Activated CD8-positive, alpha-beta memory T cell treated with anti-CD3 and anti-CD28 coated beads, Interleukin-2, amount 50 U/mL, for 24 hours (primary cell): ENCODE measurements around the gene PXDC1.

ENCODE experiments used
- DNase-seq: peaks from one replicate; pipeline ENCODE4 v3.0.0-alpha.2; 2020; ENCODE audit errors: extremely low read depth

Gene PXDC1

DNA sequence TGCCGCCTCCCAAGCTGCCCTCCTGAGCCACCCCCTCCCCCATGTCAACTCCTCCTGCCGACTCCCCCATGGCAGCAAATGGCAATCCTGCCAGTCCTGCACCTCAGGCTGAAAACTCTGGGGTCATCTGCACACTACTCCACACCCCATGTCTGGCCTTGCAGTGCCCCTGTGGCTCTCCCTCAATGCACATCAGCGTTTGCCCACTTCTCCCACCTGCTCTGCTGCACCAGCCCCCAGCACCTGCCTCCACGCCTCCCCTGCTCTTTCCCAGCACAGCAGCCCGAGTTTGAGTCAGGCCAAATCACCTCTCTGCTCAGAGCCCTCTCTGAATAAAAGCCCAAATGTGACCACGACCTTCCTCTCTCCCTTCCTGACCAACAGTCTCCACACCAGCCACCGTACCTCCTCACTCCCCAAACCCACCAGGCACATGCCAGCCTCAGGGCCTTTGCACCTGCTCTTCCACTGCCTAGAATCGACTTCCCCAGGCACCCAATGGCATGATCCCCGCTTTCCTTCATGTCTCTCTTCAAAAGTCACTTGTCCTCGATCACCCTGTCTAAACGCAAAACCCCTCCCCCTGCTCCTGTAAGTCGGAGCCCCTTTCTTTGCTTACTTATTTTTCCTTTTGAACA lies 4.3 kb downstream of the PXDC1 start:
- DNase-seq = no peak

DNA sequence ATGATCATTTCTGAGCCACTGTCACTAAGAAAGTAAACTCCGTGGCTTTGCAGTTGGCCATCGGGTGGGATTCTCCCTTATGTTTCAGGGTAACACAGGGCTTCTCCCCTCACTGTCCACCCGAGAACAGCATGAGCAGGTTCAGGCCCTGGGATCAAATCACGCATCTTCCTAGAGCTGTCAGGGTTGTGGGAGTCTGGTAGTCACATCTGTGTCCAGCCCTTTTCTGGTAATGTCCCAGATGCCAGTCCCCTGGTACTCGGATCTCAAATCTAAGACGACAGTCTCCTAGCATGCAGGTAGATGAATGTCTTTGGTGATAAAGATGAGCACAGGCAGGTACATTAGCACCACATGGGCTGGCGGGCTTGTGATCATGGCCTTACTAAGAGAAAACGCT lies 4.8 kb downstream of the PXDC1 start:
- DNase-seq = no peak

DNA sequence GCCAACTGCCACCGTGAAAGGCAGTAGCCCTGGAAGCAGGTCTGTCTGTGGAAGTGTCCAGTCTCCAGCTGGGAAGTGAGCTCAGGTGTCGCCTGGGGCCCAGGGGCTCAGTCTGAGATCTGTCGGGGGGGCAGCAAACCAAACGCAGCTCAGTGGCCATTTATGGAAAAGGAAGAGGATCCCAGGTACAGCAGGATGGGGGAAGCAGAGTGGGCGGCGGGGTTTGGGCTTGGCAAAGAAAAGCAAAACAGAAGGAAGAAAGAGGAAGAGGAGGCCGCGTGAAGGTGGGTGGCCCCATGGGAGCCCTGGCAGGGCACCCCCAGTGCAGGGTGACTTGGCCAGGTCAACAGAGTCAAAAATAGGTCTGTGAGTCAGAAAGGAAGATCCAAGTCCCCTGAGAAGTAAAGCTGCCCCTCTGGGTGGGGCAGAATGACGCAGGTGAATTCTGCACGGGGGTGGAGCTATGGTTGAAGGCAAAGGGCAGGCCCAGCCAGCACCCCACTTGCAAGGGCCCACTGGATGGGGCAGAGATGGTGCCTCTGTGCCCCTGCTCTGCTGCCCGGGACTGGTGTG lies 5.3 kb downstream of the PXDC1 start:
- DNase-seq = no peak

DNA sequence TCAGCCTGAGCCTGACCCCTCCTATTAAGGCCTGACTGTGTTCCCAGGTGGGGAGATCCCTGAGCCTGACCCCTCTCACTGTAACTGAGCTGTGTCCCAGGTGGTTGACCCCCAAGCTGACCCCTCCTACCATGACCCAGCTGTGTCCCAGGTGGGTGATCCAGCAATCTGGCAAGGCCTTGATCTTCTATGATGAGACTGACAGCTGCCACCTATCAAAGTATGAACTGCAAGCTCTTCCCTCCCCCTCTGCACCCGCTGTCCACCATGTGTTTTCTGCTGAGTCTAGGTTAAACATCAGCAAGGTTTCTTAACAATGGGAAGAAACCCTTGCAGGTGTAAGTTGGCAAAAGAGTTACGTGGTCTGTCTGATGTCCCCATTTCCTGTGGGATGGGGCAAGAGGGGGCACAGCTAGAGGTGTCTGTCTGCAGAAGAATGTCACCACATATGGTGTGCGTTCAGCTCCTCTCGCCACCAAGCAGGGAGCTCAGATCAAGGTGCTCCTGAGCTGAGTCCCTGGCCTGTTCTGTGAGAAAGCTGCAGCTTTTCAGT lies 5.9 kb downstream of the PXDC1 start:
- DNase-seq = no peak

DNA sequence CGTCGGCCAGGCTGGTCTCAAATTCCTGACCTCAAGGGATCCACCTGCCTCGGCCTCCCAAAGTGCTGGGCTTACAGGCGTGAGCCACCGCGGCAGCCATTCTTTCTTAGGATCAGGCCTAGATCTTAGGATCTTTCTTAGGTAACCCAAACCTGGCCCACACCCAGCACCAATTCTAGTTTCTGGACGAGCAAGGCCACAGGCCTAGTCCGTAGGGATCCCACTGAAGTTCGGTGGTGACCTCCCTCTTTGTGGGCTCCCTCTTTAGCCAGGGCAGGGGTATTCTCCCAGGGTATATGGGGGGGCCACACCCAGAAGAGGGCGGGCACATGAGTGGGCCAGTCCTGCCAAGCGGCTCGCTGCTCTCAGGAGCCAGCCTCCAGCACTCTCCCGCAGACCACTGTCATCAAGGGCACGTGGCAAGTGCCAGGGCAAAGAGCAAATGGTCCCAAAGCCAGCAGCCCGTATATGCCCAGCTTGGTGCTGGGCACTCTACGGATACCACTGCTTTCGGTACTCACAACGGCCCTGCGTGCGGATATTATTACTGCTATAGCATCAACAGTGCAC lies 6.5 kb downstream of the PXDC1 start:
- DNase-seq = no peak

DNA sequence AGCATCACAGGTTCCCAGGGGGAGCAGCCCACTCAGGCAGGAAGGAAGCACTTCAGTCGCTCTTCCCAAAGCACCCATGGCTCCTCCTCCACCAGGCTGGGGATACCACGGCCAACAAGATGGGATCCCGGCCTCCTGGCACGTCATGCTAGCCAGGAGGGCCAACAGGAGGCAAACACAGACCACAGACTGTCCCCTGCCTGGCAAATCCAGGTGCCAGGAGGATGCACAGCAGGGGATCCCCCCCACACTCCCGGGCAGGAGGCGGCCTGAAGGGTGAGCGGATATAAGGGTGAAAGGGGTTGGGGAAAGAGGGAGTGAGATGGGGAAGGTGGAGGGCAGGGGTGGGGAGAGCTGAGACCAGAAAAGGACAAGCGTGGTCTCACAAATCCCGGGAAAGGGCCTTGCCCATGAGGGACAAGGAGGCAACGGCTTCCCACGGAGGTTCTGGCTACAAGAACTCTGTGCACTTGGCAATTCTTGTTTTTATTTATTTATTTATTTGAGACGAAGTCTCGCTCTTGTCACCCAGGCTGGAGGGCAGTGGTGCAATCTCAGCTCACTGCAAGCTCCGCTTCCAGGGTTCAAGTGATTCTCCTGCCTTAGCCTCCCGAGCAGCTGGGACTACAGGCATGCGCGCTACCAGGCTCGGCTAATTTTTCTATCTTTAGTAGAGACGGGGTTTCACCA lies 7.2 kb downstream of the PXDC1 start:
- no peak for DNase-seq

DNA sequence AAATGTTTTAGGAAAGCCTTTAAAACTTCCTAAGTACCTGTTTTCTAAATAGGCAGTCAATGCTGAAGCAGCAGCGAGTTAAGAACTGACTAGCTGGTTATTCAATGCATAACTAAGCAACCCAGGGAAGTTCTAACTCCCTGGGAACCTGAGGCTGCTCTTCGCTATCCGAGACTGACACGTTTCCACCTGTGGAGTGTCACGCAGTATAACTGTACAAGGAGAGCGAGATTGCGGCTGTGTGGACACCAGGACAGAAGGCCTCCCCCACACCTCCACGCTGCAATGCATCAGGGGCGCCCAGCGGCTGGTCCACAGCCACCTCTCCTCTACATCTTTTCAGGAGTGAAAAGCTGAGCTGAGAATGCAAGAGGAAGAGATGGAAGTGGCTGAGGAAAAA lies 8.0 kb downstream of the PXDC1 start:
- DNase-seq = no peak

DNA sequence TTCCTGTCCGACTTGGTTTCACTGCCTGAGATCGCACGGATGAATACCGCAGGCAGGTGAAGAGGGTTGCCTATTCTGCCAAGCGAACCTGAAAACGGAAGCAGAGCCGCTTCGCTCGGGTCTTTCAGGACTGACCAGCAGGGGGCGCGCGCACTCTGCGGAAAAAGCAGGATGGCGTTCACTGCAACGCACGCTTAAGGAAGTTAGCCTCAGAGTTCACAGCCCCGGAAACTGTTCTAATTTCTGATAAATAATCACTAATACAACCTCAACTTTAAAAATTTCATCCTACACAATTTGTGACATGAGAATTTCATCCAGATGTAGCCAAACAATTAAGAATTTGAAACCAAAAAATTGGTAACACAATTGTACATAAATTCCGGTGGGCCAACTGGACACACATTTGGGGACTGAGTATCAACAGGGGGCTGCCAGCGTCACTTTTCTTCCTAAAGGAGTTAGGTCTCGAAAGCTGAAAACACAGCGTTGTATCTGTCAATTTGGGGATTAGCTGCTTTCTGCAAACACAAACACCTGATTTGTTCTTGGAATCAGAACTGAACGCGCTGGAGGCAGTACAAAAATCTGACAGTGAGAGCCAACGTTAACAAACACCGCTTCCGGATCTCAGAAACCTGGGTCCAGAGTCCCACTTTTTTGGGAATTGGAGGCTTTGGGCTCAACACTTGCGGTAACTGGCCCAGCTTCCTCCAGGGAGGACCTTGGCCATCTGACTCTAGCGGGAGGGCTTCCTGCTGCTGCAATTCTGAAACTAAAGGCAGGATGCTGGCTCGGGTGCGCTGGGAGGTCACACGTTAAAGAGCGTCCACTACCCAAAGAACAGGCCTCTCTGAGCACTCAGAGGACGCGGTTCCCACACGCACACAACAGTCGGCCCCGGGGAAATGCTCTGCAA lies 8.8 kb downstream of the PXDC1 start:
- peak; percentile 77 for DNase-seq

DNA sequence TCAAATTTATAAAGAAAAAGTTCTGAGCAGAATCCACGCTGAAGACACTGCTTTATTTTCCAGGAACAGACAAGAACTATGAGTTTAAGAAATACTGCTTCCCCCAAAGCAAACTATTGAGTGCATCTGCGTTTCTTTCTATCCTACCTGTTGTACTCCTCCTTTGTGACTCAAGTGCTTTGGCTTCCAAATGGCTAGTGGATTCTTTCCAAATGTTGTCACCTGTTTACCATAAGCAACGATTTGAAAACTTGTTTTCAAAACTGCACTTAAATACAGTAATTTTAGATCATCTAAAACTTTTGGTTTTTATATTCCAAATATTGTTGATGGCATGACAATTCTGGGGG lies 9.5 kb downstream of the PXDC1 start:
- DNase-seq = no peak

DNA sequence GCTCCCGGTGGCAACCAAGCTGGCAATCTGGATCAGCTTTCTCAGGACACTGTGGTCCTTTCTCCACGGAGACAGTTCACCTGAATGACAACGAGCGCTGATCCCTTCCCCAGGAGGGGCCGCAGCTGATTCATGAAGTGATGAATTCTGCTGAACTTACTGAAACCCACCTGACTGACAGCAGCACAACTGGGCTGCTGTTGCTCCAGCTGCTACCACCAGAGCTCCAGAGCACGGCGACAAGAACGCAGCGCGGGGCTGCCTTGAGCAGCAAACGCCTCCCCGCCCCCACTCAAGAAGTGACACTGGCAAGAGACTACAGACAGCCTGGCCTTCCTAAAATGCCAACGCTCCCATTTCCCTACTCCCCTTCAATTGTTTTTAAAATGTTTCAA lies 10.0 kb downstream of the PXDC1 start:
- no peak for DNase-seq

DNA sequence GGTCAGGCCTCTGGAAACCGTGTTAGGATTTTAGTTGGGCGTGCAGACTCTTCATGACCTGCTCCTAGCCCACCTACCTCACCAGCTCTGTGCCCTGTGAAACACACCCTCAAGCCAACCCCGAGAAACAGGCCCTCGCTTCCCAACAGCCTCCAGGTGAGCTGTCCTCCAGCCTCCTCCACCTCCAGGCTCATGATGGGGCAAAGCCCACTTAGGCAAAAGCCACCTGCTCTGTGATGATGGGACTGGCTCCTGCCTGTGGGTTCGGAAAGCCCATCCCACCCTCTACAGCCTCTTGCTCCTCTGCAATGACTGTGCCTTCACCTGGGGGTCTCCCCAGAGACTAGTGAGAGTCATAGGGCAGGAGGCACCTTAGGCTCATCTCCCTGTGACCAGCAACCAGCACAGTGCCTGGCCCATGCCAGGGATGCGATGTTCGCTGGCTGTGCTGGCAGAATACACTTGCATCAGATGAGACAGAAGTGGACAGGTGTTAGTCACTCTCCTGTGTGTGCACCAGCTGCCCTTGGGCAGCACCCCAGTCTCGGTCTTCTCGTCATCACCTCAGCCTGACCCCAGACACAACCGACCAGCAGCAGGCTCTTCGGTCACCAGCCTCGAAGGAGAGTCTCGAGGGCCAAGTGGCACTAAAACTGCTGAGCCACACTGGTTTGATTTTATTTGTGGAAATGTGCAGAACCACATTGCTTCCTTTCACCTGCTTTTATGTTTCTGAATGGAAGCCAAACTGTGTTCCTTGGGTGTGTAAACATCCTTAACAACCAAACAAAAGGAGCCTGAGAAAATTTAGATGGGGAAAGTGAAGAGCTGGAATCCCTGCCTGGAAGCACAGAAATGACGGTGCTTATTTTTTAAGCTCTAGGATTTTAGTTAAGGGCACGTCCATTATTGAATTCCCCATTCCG lies 10.7 kb downstream of the PXDC1 start:
- no peak for DNase-seq

DNA sequence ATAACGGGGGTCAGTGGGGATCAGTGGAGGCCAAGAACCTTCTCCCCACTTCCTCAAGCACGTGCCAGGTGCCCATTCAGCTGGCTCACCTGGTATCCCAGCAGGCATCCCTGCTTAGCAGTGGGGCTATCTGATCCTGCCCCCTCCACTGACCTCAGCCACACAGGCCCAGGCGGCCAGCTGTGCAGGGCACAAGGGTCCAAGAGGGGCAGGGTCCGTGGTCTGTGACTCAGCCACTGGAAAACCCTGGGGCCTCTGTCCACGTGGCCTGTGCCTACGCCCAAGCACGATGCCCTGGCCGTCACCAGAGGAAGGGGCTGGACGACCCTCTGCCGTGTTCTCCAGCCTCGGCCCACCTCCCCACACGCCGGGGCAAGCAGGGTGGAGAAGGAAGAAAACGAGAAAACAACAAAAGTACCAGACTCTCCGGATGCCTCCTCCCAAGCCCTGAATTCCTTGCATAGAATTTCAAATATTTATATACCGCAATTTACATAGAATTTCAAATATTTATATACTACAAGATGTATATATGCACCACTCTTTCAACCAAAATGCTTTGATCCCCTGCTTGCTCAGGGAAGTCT lies 12.1 kb downstream of the PXDC1 start:
- no peak for DNase-seq

DNA sequence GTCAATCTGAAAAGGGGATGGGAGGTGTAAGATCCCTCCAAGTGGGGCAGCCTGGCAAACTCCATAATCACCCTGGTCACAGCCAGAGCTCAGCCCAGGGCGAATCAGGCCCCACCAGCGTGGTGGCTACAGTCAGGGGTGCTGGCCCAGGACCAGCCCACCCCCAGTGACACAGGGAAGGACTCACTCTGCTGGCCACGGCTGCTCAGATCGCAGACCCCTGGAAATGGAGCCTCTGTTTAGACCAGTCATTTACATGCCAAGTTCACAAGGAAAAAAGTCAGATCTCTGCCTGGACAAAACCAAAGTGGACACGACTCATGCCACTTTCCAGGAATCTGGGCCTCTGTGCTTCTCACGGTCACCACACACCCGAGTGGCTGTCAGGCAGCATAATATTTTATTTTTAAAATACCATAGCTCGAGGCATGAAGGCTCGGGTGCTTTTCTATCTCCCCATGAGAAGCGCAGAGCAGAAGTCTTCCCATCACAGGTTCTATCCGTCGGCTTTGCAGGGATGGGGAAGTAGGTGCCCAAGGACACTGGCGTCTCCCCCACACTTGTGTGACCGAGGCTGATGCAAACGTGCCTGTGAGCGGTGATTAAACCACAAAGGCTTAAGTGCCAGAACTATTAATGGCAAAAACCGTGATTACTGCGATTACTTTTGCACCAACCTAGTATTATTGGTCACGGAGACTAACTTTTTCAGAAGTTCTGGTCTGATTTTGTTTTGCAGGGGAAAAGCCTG lies 13.0 kb downstream of the PXDC1 start:
- DNase-seq = no peak

DNA sequence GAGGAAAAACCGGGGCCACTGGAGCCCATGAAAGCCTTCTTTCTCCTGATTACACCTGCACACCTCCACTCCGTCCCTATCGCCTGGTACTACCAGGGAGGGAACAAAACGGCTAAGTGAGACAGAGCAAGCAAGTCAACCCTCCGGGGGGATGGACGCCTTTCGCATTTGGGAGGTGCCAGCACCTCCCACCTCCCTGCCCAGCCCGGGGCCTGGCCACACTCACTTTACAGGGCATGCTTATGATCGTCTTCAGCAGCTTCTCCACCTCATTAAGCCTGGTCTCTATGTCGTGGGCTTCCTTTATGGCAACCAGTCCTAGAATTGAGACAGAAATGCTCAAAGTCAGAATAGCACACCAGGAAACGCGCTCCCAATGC lies 13.7 kb downstream of the PXDC1 start:
- DNase-seq = no peak

DNA sequence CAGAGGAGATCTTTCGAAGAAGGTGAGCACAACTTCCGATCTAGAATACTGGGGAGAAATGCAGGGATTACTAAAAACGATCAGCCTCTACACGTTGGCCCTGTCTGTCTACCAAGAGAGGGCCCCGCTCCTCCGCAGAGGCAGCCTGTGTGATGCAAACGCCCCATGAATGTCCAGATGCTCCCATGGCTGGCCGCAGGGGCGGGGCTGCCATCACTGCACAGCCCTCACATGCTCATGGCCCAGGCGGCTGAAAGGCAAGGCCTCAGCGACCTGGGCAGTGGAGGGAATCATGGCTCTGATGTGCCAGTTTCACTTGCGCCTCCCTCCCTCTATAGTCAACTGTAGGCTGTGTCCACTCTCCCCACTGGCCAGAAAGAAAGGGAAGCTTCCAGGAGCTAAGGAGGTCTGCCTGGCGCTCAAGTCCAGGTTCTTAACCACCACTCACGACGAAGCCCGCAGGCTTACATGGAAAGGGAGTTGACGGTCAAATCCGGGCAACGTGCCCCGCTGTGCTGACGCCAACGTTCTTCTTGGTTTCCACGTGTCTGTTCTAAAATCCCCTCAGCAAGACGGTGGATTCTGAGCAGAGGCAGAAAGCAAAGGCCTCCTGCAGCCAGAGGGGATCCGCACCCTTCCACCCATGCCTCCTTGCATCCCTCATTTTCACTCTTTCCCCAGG lies 14.2 kb downstream of the PXDC1 start:
- DNase-seq = no peak

DNA sequence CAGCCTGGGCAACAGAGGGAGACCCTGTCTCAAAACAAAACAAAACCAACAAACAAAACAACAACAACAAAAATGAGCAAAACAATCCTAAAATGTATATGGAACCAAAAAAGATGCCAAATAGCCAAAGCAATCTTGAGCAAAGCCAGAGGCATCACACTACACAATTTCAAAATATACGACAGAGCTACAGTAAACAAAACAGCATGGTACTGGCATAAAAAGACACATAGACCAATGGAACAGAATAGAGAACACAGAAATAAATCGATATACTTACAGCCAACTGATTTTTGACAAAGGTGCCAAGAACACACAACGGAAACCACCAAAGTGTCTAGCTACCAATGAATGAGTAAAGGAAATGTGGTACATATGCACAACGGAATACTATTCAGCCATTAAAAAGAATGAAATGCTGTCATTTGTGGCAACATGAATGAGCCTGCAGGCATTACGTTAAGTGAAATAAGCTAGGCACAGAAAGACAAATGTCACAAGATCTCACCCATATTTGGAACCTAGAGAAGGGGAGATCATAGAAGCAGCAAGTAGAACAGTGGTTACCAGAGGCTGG lies 16.4 kb downstream of the PXDC1 start:
- no peak for DNase-seq

DNA sequence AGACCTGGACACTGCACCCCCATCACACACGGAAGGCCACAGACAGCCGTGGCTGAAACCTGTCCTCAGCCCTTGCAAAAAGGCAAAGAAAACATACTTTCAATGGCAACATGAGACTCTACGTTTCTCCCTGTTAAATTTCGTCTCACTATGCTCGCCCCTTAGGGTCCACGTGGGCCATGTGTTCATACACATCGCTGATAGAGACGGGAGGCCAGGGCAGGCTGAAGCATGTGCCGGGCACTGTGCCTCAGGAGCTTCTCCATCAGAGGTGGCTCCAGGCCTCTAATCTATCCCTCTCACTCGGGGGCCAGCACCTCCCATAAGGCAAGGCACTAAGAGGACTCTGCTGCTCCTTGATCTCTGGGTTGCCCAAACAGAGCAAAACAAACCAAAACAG lies 17.5 kb downstream of the PXDC1 start:
- DNase-seq = no peak

DNA sequence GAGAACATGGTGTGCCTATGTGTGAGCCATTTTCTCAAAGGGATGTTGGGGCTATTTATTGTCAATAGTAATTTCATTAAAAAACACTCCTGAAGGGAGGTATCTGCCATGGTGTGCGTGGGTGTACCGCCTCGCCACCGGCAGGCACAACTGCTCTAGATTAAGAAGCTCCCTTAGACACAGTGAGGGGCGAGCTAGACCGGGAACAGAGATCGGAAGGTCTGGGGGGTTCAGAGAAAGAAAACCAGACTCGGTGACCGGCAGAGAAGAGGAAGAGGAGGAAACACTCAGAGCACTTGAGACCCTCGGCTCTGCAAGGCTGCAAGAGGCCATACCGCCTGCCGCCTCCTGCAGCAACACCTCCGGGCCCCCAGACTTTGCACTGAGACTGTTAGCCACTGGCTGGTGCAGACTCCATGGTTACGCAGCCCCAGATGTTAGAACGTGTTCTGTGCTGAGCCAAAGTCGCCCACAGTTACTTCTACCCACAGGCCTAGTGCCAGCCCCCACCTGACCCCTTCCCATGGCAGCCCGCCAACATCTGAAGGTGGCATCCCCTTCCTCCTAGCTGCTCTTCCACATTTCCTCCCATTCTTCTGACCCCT lies 18.1 kb downstream of the PXDC1 start:
- no peak for DNase-seq
